ENCODE data around the gene NWD2.
"Not testable (repeated sequence)": the region's sequence is repeated elsewhere in the genome, so short reads cannot be mapped to it uniquely, and the experiment has no call there.

The NWD2 gene

DNA sequence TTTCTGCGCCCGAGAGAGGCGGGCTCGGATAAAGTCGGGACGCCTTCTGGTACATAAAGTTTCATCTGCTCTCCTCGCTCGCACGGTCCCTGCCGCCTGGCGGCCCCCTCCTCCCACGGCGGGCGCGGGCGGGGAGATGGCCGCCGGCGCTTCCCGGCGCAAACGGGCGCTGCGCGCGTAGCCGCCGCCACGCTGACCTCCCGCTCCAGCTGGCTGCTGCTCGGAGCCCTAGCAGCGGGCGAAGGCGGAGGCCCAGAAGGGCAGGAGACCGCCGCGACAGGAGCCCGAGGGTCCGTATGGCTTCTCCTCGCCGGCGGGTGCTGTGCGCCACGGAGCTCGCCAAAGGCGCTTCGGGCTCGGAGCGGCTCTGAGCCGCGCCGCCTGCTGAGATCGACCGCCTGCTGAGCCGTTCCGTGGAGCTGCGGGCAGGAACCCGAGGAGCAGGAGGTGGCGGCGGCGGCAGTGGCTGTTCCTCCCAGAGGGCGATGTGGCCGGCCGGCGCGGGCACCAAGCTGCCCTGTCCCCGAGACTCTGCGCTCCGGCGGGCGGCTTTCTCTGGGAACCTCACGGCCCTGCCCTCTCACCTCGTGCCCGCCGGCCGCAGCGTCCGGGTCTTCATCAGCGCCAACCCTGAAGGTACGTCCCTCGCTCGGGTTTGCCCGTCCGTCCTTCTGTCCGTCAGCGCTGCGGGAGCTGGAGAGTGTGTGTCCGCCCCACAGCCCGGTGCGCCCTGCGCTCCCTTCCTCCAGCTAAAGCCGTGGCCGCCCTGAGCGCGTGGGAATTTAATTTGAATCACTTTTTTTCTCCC lies at the start of gene NWD2:
TSS of gene NWD2 (plus strand) at position 161 of the 808 bp plus-strand sequence. CDS start at position 486, 325 bp downstream.
- no peak for DNase-seq

GRCh38 chr4:37197899-37198298 lies 46.6 kb upstream of the NWD2 start:
- DNase-seq: no peak

DNA sequence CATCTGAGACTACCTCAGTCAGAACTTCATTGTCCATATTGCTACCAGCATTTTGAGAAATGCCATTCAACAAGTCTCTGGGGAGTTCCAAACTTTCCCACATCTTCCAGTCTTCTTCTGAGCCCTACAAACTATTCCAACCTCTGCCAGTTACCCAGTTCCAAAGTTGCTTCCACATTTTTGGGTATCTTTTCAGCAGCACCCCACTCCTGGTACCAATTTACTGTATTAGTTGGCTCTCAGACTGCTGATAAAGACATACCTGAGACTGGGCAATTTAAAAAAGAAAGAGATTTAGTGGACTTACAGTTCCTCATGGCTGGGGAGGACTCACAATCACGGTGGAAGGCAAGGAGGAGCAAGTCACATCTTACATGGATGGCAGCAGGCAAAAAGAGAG lies 39.8 kb upstream of the NWD2 start:
- DNase-seq: not testable (repeated sequence)

DNA sequence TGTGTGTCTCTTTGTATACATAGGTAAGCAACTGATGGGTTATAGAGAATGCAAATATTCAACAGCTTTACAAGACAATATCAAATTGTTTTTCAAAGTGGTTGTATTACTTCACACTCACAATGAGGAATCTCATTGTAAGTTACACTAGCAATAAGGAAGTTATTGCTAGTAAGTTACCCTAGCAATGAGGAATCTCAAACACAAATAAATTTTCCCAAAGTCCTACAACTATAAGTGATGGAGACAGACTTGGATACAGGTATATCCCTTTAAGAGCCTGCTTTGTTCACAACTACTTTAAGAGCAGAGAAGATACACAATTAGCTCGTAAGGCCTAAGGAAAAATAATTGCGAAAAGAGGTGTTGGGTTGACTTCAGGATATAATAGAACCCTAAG lies 28.3 kb upstream of the NWD2 start:
- no peak for DNase-seq

- no peak for DNase-seq
These were observed 25.3 kb upstream of the NWD2 start for GRCh38 chr4:37219242-37219641.

DNA sequence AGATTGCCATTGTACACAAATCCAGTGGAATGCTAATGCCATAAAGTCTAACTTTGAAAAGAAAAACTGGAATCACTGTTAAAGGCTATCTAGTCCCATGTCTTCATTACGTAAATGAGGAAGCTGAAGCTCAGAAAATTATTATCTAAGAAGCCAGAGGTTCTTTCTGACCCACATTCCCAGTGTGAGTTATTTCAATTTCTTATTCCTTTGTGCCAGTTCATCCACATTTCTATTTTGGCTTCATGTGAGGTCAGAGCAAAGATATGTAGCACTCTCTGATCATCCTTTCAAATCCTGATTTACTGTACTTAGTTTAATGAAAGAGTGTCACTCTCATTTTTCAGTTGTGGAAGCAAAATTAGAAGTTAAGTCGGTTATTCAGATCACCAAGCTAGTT lies 24.6 kb upstream of the NWD2 start:
- DNase-seq: no peak

DNA sequence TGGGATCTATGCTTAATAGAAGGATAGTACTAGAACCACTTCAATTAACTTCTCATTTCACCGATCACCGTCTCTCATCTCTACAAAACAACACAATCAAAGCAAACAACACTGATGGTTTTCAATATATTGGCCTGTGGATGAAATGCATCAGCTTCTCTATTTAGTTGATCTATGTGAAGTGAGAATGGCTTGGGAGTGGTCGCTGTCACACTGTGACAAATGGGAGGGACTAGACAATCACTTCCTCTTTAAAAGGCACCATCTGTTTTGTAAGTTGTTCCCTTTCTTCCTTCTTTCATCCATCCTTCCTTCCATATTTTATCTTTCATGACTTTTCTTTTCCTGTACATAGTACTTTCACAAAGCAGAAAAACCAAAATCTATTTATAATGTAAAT lies 23.9 kb upstream of the NWD2 start:
- no peak for DNase-seq

DNA sequence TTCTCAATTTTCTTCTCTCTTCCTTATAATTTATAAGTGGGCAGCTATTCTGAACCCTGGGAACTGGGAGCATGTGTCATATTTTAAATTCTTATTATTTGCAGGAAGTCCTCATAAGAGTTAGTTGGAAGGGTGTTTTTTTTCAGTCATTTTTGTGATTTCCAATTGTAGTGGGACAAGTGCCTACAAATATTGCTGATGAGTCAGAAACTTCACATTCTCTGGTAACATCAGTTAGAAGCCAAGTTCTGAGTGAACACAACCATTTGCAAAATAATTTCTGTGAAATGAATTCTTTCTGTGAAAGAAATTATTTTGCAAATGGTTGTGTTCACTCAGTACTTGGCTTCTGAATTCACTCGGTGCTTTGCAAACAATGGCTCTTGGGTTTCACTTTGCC lies 20.8 kb upstream of the NWD2 start:
- DNase-seq: no peak

DNA sequence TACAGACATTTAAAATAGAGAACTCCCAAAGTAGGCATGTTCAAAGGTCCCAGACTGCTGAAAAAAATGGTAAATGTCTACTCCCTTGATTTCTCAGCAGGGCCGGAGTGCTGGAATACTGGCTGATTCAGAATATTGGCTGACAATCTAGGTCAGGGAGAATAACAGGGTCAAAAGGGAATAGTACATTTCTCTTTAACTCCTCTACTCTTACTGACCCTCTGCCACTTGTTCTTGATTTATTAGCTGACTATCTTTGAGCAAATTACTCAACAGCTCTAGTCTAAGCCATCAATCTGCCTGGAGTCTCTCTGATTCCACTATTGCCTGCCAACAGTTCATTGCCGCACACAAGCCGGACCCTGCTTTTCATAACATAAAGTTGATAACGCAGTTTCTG lies 19.7 kb upstream of the NWD2 start:
- DNase-seq: no peak

DNA sequence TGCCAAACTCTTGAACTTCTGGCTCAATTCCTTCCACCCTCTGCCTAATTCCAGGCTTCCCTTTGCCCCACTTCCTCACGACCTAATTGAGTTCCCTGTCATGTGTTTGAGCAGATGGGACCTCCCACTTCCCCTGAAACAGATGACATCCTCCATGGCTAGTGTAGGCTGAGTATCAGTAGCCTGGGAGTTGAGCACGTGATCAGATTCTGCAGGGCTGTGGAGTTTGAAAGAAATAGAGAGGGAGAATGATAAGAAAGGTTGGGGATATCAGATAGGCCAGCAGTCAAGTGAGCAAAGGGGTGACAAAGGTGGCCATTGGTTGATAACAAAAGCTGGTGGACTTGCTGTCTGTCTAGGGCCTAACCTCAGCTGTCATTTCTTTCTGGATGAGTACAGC lies 18.8 kb upstream of the NWD2 start:
- no peak for DNase-seq

GRCh38 chr4:37232315-37232714 lies 12.2 kb upstream of the NWD2 start:
- DNase-seq: no peak

GRCh38 chr4:37236165-37236564 lies 8.4 kb upstream of the NWD2 start:
- DNase-seq: no peak

DNA sequence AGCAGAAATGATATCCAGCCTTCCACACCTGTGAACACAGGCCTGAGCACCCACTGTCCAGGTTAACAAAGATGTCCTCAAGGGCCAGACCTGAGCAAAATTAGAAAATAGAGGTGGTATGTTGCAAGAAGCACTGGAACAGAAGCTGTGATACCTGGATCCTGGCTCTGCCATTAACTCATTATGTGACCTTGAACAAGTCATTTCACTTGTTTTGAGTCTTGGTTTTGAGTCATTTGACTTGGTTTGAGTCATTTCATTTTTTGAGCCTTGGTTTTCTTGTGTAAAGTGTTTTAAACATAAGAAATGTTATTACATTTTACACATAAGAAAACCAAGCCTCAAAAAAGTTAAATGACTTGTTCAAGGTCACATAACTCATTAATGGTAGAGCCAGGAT lies 2.9 kb upstream of the NWD2 start:
- no peak for DNase-seq

DNA sequence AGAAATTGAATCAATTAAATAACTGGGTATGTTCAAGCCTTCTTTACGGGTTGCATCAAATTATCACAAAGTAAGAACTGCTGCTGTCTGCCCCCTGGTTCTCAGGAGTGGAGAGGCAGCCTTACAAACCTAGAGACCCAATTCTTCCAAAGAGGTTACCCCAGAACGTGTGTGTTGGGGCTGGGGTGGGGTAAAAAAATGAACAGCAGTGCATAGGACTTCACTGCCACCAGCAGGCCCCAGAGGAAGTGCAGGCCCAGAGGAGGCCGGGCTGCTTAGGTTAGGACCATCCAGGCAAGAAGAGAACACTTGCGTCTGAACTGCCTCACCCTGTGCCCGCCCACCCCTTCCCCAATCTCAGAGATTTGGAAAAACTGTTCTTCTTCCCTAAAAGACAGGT lies 1.5 kb upstream of the NWD2 start:
- no peak for DNase-seq

- DNase-seq: no peak
These were observed 591 bp upstream of the NWD2 start for GRCh38 chr4:37243722-37244582.

GRCh38 chr4:37245391-37245954 lies 930 bp downstream of the NWD2 start:
- DNase-seq: no peak

DNA sequence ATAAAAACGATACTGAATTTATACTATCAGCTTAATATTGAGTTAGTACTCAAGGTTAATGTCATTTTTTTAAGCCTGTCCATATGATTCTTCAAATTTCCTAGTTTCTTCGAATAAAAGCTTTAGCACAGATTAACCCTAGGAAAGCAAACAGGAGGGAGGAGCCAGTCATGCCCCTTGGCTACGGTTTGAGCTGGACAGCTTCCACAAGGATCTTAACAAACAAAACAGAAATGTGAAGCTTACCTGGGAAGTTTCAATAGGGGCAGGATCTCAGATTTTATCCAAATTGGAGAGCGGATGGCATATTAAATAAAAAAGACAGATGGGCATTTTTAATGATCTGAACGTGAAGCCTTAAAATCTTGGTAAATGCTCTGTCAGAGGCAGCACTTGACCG lies 2.3 kb downstream of the NWD2 start:
- no peak for DNase-seq

GRCh38 chr4:37258221-37258620 lies 13.7 kb downstream of the NWD2 start:
- no peak for DNase-seq

DNA sequence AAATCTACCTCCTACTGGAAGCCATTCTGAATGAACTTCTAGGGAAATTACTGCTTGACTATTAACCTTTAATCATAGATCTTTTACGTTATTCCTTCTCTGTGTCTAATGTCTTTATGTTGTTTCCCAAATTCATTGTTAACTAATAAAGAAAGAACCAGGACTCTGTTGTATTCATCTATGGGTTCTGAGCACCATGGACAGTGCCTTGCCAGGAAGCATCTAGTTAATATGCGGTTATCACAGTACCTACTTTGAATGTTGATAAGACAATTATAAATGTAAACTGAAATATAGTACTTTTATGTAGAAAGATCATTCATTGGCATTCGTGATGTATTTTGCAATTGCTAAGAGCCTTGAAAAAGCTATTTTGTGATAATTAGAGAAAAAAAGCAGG lies 23.8 kb downstream of the NWD2 start:
- DNase-seq: no peak

DNA sequence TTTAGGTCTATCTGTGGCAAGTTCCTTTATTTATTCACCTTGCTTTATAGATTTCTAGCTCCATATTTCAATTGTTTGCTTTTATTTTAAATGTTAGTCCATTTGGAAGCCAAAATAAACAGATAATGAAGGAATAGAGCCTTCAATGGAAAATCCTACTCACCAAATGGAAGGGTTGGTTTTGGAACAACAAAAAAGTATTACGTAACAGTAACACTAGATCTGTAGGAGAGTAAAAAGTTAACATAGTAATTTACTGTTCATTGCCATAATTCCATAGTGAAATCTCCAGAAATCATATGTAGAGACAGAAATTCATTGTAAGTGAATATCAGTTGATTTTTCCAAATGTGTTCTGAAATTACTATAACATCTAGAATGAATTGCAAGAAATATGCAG lies 34.6 kb downstream of the NWD2 start:
- DNase-seq: no peak

GRCh38 chr4:37279894-37280592 lies 35.5 kb downstream of the NWD2 start:
- no peak for DNase-seq

GRCh38 chr4:37299468-37299867 lies 54.9 kb downstream of the NWD2 start:
- DNase-seq: no peak

GRCh38 chr4:37304612-37305011 lies 60.1 kb downstream of the NWD2 start:
- DNase-seq: no peak

All from activated naive CD4-positive, alpha-beta T cell treated with Interleukin-2 at 50 U/mL for 16 hours (primary cell).